ENCODE data around the gene CGA. TPM values are rescaled to one million over a fixed set of nuclear protein-coding genes. Genes with fewer than 3 reads are reported as not detected.
"Not testable (repeated sequence)": the region's sequence is repeated elsewhere in the genome, so short reads cannot be mapped to it uniquely, and the experiment has no call there.

The CGA gene
- total RNA-seq (not detected in 2 replicates), polyA plus RNA-seq (not detected in 2 replicates), polyA minus RNA-seq (not detected in 2 replicates)
- not detected for total RNA-seq (2013)

GRCh38 chr6:87095087-87095509, at the start of gene CGA:
CGA (minus strand) TSS chr6:87095106; CDS start chr6:87088200, 6,906 bp downstream.
- Histone ChIP-seq H3K9ac (ENCODE audit: low read length) (no peak within 1 kb of the TSS), H3K27me3 (replicated peaks in 1 of 4; ENCODE audit: control extremely low read depth in 1 of 4, control insufficient read depth in 3 of 4, insufficient read depth in 4 of 4, low read length in 3 of 4) (no peaks in the 10 kb centered on the region), H3K27ac (ENCODE audit: low read length in 2 of 2) (no peak within 1 kb of the TSS), H3K4me2 (replicated peaks; ENCODE audit: low read depth, low read length, poor library complexity, severe bottlenecking) (no peak within 1 kb of the TSS), H3K79me2 (ENCODE audit: control insufficient read depth, insufficient read depth, low read length) (no peaks in the 10 kb centered on the region), H3K4me3 (ENCODE audit: control extremely low read depth in 1 of 5, extremely low read depth in 1 of 5, insufficient read depth in 1 of 5, low read depth in 2 of 5, low read length in 4 of 5) (no peak within 1 kb of the TSS), H3K36me3 (replicated peaks in 1 of 2; ENCODE audit: control extremely low read depth in 1 of 2, control insufficient read depth in 1 of 2, extremely low read depth in 1 of 2, insufficient read depth in 2 of 2, low read length in 1 of 2) (no peaks in the 10 kb centered on the region), H3K4me1 (ENCODE audit: control insufficient read depth in 2 of 2, insufficient read depth in 2 of 2, low read length in 2 of 2) (peaks cover 6 to 9% of the 10 kb centered on the region in 2 donors), H3K9me3 (ENCODE audit: control extremely low read depth in 1 of 3, control insufficient read depth in 2 of 3, insufficient read depth in 1 of 3, low read length in 2 of 3) (no peaks in the 10 kb centered on the region), H4K20me1 (ENCODE audit: control insufficient read depth, insufficient read depth, low read length, poor library complexity, severe bottlenecking) (no peaks in the 10 kb centered on the region), H2AFZ (ENCODE audit: insufficient read depth, low read depth, low read length, poor library complexity, severe bottlenecking) (no peak within 1 kb of the TSS)
- DNase-seq = no peak
- CTCF ChIA-PET = no interaction called here
- TF ChIP-seq CTCF (IDR thresholded peaks at IDR 0.05) (no peak), EZH2 (IDR thresholded peaks at IDR 0.05; ENCODE audit: borderline replicate concordance, insufficient read depth, low read depth, low read length, poor library complexity, severe bottlenecking) (no peak)
- Mint-ChIP-seq H3K27me3 (no peaks in the 10 kb centered on the region), H3K27ac (no peak within 1 kb of the TSS), H3K4me1 (peaks cover 13% of the 10 kb centered on the region), H3K4me3 (no peak within 1 kb of the TSS), H3K9me3 (ENCODE audit: insufficient read depth) (no peaks in the 10 kb centered on the region)
- WGBS (ENCODE audit: insufficient coverage) = 92% methylated on average over 2 of the region's 6 CpGs
- intact Hi-C loops (cut with micrococcal nuclease) = no loop called here
- POLR2A ChIA-PET = no interaction called here
- no peak for ATAC-seq (ENCODE audit: low read depth)

GRCh38 chr6:87139927-87140326, 45.0 kb upstream of the CGA start:
- H3K27me3 Mint-ChIP-seq; H2AFZ ChIP-seq (ENCODE audit: insufficient read depth, low read depth, low read length, poor library complexity, severe bottlenecking); H4K20me1 ChIP-seq (ENCODE audit: control insufficient read depth, insufficient read depth, low read length, poor library complexity, severe bottlenecking); H3K4me3 Mint-ChIP-seq; H3K27me3 ChIP-seq (replicated peaks in 1 of 4; ENCODE audit: control extremely low read depth in 1 of 4, control insufficient read depth in 3 of 4, insufficient read depth in 4 of 4, low read length in 3 of 4); H3K9me3 ChIP-seq (ENCODE audit: control extremely low read depth in 1 of 3, control insufficient read depth in 2 of 3, insufficient read depth in 1 of 3, low read length in 2 of 3); H3K4me1 Mint-ChIP-seq; H3K4me3 ChIP-seq (ENCODE audit: control extremely low read depth in 1 of 5, extremely low read depth in 1 of 5, insufficient read depth in 1 of 5, low read depth in 2 of 5, low read length in 4 of 5); ATAC-seq (ENCODE audit: low read depth); H3K9ac ChIP-seq (ENCODE audit: low read length); DNase-seq; H3K27ac Mint-ChIP-seq; H3K9me3 Mint-ChIP-seq (ENCODE audit: insufficient read depth); H3K4me1 ChIP-seq (ENCODE audit: control insufficient read depth in 2 of 2, insufficient read depth in 2 of 2, low read length in 2 of 2); POLR2A ChIA-PET; H3K36me3 ChIP-seq (replicated peaks in 1 of 2; ENCODE audit: control extremely low read depth in 1 of 2, control insufficient read depth in 1 of 2, extremely low read depth in 1 of 2, insufficient read depth in 2 of 2, low read length in 1 of 2); H3K79me2 ChIP-seq (ENCODE audit: control insufficient read depth, insufficient read depth, low read length); H3K27ac ChIP-seq (ENCODE audit: low read length in 2 of 2); H3K4me2 ChIP-seq (replicated peaks; ENCODE audit: low read depth, low read length, poor library complexity, severe bottlenecking): not testable (repeated sequence)
- WGBS (ENCODE audit: insufficient coverage) = 98% methylated on average over 7 of the region's 8 CpGs
- intact Hi-C loops (cut with micrococcal nuclease) = loop anchor here (1.0 to 5.0 kb wide), 8 partner anchors 97 to 1730 kb away; partner anchors contain the start of genes CFAP206, ORC3 and SMIM8
- CTCF ChIA-PET = interaction anchor here (0.7 to 4.1 kb wide), 22 partner anchors 9 to 1730 kb away, joined by 3 to 25 read pairs (median 6); no protein-coding TSS in a partner anchor
